ENCODE results near the gene USP44.
"Not testable (repeated sequence)": the region's sequence is repeated elsewhere in the genome, so short reads cannot be mapped to it uniquely, and the experiment has no call there.

USP44 gene

GRCh38 chr12:95551305-95551704, at the start of gene USP44:
USP44 (minus strand) TSS chr12:95551476; CDS start chr12:95534256, 17,220 bp downstream.
- Mint-ChIP-seq H3K27ac (peak within 1 kb of the TSS; percentile 78), H3K4me3 (peak within 1 kb of the TSS; percentile 74), H3K27me3 (ENCODE audit: low read depth) (peaks cover 19% of the 10 kb centered on the region), H3K4me1 (ENCODE audit: low read depth) (peaks cover 47% of the 10 kb centered on the region), H3K36me3 (ENCODE audit: low read depth) (no peaks in the 10 kb centered on the region), H3K9me3 (peaks cover 6% of the 10 kb centered on the region)

- H3K9me3 Mint-ChIP-seq: no peaks in the 10 kb centered on the region
- no peak overlapping the region for H3K4me3 Mint-ChIP-seq
- H3K27me3 Mint-ChIP-seq (ENCODE audit: low read depth): no peaks in the 10 kb centered on the region
- no peak overlapping the region for H3K27ac Mint-ChIP-seq
- H3K36me3 Mint-ChIP-seq (ENCODE audit: low read depth): no peaks in the 10 kb centered on the region
- H3K4me1 Mint-ChIP-seq (ENCODE audit: low read depth): no peaks in the 10 kb centered on the region
These were observed 49.3 kb upstream of the USP44 start for GRCh38 chr12:95600567-95600966.

GRCh38 chr12:95599880-95600279, 48.6 kb upstream of the USP44 start:
- Mint-ChIP-seq H3K9me3 (no peaks in the 10 kb centered on the region), H3K4me1 (ENCODE audit: low read depth) (no peaks in the 10 kb centered on the region), H3K36me3 (ENCODE audit: low read depth) (no peaks in the 10 kb centered on the region), H3K27me3 (ENCODE audit: low read depth) (no peaks in the 10 kb centered on the region), H3K4me3 (no peak overlapping the region), H3K27ac (no peak overlapping the region)

- Mint-ChIP-seq H3K9me3 (no peaks in the 10 kb centered on the region), H3K27me3 (ENCODE audit: low read depth) (no peaks in the 10 kb centered on the region), H3K27ac (no peak overlapping the region), H3K4me3 (no peak overlapping the region), H3K4me1 (ENCODE audit: low read depth) (no peaks in the 10 kb centered on the region), H3K36me3 (ENCODE audit: low read depth) (no peaks in the 10 kb centered on the region)
These were observed 42.9 kb upstream of the USP44 start for GRCh38 chr12:95594136-95594535.

- Mint-ChIP-seq H3K27me3 (ENCODE audit: low read depth) (no peaks in the 10 kb centered on the region), H3K4me1 (ENCODE audit: low read depth) (no peaks in the 10 kb centered on the region), H3K36me3 (ENCODE audit: low read depth) (no peaks in the 10 kb centered on the region), H3K9me3 (no peaks in the 10 kb centered on the region), H3K27ac (no peak overlapping the region), H3K4me3 (no peak overlapping the region)
These were observed 42.1 kb upstream of the USP44 start for GRCh38 chr12:95593266-95593871.

GRCh38 chr12:95591731-95592130, 40.5 kb upstream of the USP44 start:
- H3K36me3 Mint-ChIP-seq (ENCODE audit: low read depth): no peaks in the 10 kb centered on the region
- H3K9me3 Mint-ChIP-seq: no peaks in the 10 kb centered on the region
- H3K27ac Mint-ChIP-seq: no peak overlapping the region
- H3K27me3 Mint-ChIP-seq (ENCODE audit: low read depth): no peaks in the 10 kb centered on the region
- H3K4me1 Mint-ChIP-seq (ENCODE audit: low read depth): no peaks in the 10 kb centered on the region
- no peak overlapping the region for H3K4me3 Mint-ChIP-seq

GRCh38 chr12:95590775-95591174, 39.5 kb upstream of the USP44 start:
- Mint-ChIP-seq H3K36me3 (ENCODE audit: low read depth) (no peaks in the 10 kb centered on the region), H3K27me3 (ENCODE audit: low read depth) (no peaks in the 10 kb centered on the region), H3K4me3 (no peak overlapping the region), H3K9me3 (no peaks in the 10 kb centered on the region), H3K27ac (no peak overlapping the region), H3K4me1 (ENCODE audit: low read depth) (no peaks in the 10 kb centered on the region)

GRCh38 chr12:95583933-95584332, 32.7 kb upstream of the USP44 start:
- Mint-ChIP-seq H3K4me1 (ENCODE audit: low read depth) (no peaks in the 10 kb centered on the region), H3K27me3 (ENCODE audit: low read depth) (no peaks in the 10 kb centered on the region), H3K27ac (no peak overlapping the region), H3K36me3 (ENCODE audit: low read depth) (no peaks in the 10 kb centered on the region), H3K4me3 (no peak overlapping the region), H3K9me3 (no peaks in the 10 kb centered on the region)

GRCh38 chr12:95582230-95583058, 31.2 kb upstream of the USP44 start:
- H3K9me3 Mint-ChIP-seq: no peaks in the 10 kb centered on the region
- no peak overlapping the region for H3K4me3 Mint-ChIP-seq
- no peak overlapping the region for H3K27ac Mint-ChIP-seq
- no peaks in the 10 kb centered on the region for H3K36me3 Mint-ChIP-seq (ENCODE audit: low read depth)
- H3K4me1 Mint-ChIP-seq (ENCODE audit: low read depth): no peaks in the 10 kb centered on the region
- H3K27me3 Mint-ChIP-seq (ENCODE audit: low read depth): peaks cover 3% of the 10 kb centered on the region

- H3K27ac Mint-ChIP-seq: no peak overlapping the region
- H3K4me3 Mint-ChIP-seq: no peak overlapping the region
These were observed 26.5 kb upstream of the USP44 start for GRCh38 chr12:95577820-95578219.

GRCh38 chr12:95574799-95575452, 23.6 kb upstream of the USP44 start:
- Mint-ChIP-seq H3K27me3 (ENCODE audit: low read depth) (peaks cover 13% of the 10 kb centered on the region), H3K27ac (no peak overlapping the region), H3K4me3 (no peak overlapping the region), H3K4me1 (ENCODE audit: low read depth) (peaks cover 5% of the 10 kb centered on the region), H3K36me3 (ENCODE audit: low read depth) (no peaks in the 10 kb centered on the region), H3K9me3 (no peaks in the 10 kb centered on the region)

More at GRCh38 chr12:95577820-95578219, 26.5 kb upstream of the USP44 start:
- Mint-ChIP-seq H3K4me1 (ENCODE audit: low read depth) (peaks cover 4% of the 10 kb centered on the region), H3K27me3 (ENCODE audit: low read depth) (peaks cover 13% of the 10 kb centered on the region), H3K9me3 (no peaks in the 10 kb centered on the region), H3K36me3 (ENCODE audit: low read depth) (no peaks in the 10 kb centered on the region)

GRCh38 chr12:95573951-95574576, 22.8 kb upstream of the USP44 start:
- H3K4me3 Mint-ChIP-seq: no peak overlapping the region
- H3K36me3 Mint-ChIP-seq (ENCODE audit: low read depth): no peaks in the 10 kb centered on the region
- H3K27ac Mint-ChIP-seq: no peak overlapping the region
- H3K9me3 Mint-ChIP-seq: no peaks in the 10 kb centered on the region
- H3K27me3 Mint-ChIP-seq (ENCODE audit: low read depth): peaks cover 13% of the 10 kb centered on the region
- H3K4me1 Mint-ChIP-seq (ENCODE audit: low read depth): peaks cover 5% of the 10 kb centered on the region

- H3K36me3 Mint-ChIP-seq (ENCODE audit: low read depth): no peaks in the 10 kb centered on the region
- no peak overlapping the region for H3K27ac Mint-ChIP-seq
- H3K9me3 Mint-ChIP-seq: no peaks in the 10 kb centered on the region
- H3K27me3 Mint-ChIP-seq (ENCODE audit: low read depth): peaks cover 12% of the 10 kb centered on the region
- no peak overlapping the region for H3K4me3 Mint-ChIP-seq
- peaks cover 5% of the 10 kb centered on the region for H3K4me1 Mint-ChIP-seq (ENCODE audit: low read depth)
These were observed 20.1 kb upstream of the USP44 start for GRCh38 chr12:95571369-95571768.

GRCh38 chr12:95568045-95568444, 16.8 kb upstream of the USP44 start:
- not testable (repeated sequence) for H3K36me3 Mint-ChIP-seq (ENCODE audit: low read depth); H3K9me3 Mint-ChIP-seq; H3K4me1 Mint-ChIP-seq (ENCODE audit: low read depth); H3K4me3 Mint-ChIP-seq; H3K27ac Mint-ChIP-seq; H3K27me3 Mint-ChIP-seq (ENCODE audit: low read depth)
